Measurements from ENCODE around the gene ST7.

- TF ChIP-seq SMC3 (IDR thresholded peaks at IDR 0.05): no peak
- no peak for TF ChIP-seq ZSCAN20 (CRISPR knock-in tag; IDR thresholded peaks at IDR 0.05)
- TF ChIP-seq RAD21 (conservative IDR thresholded peaks at IDR 0.05 in 1 of 2, IDR thresholded peaks at IDR 0.05 in 1 of 2): no peak
- TF ChIP-seq NFE2L2 (conservative IDR thresholded peaks at IDR 0.05; ENCODE audit: low read length): no peak
- no peak for TF ChIP-seq ELK1 (IDR thresholded peaks at IDR 0.05; ENCODE audit: low read depth, low read length)
- TF ChIP-seq POLR2A (IDR thresholded peaks at IDR 0.05; ENCODE audit: low read length): no peak
- TF ChIP-seq CTCF (IDR thresholded peaks at IDR 0.05): no peak
- TF ChIP-seq ZFP36 (IDR thresholded peaks at IDR 0.05; ENCODE audit: borderline replicate concordance, partially characterized antibody): no peak
- no peak for TF ChIP-seq JUN (IDR thresholded peaks at IDR 0.05)
- TF ChIP-seq RCOR1 (IDR thresholded peaks at IDR 0.05; ENCODE audit: low read depth, low read length): no peak
- TF ChIP-seq KDM1A (IDR thresholded peaks at IDR 0.05; ENCODE audit: low read depth): no peak
- no peak for TF ChIP-seq CEBPB (IDR thresholded peaks at IDR 0.05)
- TF ChIP-seq EP300 (IDR thresholded peaks at IDR 0.05): no peak
Measured at GRCh38 chr7:117273814-117274225, 320.5 kb downstream of the ST7 start.
